ENCODE data around the gene ADCK1.

DNA sequence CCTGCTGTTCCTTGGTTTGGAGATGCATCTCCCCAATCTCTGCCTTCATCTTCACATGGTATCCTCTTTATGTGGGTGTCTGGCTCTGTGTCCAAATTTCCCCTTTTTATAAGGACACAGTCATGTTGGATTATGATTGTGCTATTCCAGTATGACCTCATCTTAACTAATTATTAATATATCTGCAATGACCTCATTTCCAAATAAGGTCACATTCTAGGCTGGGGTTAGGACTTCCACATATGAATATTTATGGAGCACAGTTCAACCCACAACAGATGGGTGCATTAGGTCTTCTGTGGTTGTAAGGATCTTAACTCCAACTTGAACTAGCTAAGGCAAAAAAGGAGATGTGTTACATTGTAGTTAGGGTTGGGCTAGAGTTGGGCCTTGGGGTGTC lies 69.4 kb downstream of the ADCK1 start:
- no peak for TF ChIP-seq EZH2 (IDR thresholded peaks at IDR 0.05; ENCODE audit: borderline replicate concordance, insufficient read depth, low read depth, low read length, poor library complexity, severe bottlenecking)
- TF ChIP-seq, protein P1, sequence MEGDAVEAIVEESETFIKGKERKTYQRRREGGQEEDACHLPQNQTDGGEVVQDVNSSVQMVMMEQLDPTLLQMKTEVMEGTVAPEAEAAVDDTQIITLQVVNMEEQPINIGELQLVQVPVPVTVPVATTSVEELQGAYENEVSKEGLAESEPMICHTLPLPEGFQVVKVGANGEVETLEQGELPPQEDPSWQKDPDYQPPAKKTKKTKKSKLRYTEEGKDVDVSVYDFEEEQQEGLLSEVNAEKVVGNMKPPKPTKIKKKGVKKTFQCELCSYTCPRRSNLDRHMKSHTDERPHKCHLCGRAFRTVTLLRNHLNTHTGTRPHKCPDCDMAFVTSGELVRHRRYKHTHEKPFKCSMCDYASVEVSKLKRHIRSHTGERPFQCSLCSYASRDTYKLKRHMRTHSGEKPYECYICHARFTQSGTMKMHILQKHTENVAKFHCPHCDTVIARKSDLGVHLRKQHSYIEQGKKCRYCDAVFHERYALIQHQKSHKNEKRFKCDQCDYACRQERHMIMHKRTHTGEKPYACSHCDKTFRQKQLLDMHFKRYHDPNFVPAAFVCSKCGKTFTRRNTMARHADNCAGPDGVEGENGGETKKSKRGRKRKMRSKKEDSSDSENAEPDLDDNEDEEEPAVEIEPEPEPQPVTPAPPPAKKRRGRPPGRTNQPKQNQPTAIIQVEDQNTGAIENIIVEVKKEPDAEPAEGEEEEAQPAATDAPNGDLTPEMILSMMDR (IDR thresholded peaks at IDR 0.05), result no peak

Measured in B cell (primary cell).